GM20431 (cell line): ENCODE measurements around the gene HPCAL1.

Source experiments
- in situ Hi-C: fragments of 300-500 bp; cut with MseI, MboI; formaldehyde crosslinking; loops from one replicate; pipeline ENCODE4 v1.15.0; 2020; ENCODE audit warnings: low sequenced_read_pairs; ENCODE audit not compliant: unreplicated experiment

HPCAL1 gene

DNA sequence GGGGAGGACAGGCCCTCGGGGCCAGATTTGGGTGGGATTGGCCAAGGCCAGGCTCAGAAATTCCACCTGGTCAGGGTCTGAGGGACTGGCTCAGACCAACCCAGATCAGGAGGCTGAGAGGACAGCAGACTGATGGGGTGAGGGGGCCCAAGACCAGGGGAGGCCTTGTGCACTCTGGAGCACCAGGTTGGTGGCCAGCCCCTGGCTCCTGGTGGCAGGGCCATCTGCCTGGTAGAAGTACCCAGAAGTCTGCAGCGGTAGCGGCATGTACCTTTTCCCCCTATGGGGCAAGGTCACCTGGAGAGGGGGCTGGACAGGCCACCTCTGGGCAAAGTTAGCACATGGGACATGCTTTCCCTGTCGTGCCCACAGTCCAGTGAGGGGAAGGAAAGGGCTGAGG is 166.6 kb downstream of the HPCAL1 start:
- in situ Hi-C loops: no loop called here

- in situ Hi-C loops: no loop called here
Measured at GRCh38 chr2:10469955-10470608, 167.4 kb downstream of the HPCAL1 start.

DNA sequence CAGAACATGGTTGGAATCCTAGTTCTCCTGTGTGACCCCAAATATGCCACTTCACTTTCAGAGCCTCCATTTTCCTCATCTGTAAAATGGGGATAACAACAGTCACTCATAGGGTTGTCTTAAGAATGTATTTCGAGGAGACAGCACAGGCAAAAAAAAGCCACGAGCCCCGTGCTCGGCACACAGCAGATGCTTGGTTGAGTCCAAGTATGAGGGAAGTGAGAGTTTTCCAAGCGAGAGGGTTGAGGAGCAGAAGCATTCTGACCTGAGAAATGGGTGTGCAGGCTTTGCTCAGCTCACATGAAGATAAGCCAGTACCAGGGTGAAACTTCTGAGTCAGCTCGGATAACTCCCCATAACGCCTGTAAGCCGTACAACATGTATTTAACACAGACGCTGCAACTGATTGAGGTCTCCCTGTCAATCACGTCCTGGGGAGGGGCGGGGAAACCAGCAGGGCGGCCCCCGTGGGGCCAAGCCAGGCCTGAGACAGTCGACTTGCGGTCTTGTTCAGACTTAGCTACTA is 168.4 kb downstream of the HPCAL1 start:
- in situ Hi-C loops: no loop called here

DNA sequence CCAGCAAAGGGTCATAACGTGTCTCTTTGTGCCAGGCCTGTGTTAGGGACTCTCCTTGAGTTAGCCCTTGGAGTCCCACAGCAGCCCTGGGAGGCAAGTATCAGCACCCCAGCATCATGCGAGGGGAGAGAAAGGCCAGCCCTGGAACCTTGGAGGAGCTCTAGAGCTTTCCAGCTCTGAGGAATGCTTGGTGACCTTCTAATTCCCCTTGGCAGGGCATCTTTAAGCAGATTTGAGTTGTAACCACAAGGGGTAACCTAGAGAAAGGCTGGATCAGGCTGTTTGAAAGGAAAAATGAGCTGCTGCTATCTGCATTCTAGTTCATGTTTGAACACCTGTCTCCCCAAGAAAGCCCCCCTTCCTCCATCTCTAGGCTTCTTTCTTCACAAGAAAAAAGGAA is 169.3 kb downstream of the HPCAL1 start:
- in situ Hi-C loops: no loop called here

DNA sequence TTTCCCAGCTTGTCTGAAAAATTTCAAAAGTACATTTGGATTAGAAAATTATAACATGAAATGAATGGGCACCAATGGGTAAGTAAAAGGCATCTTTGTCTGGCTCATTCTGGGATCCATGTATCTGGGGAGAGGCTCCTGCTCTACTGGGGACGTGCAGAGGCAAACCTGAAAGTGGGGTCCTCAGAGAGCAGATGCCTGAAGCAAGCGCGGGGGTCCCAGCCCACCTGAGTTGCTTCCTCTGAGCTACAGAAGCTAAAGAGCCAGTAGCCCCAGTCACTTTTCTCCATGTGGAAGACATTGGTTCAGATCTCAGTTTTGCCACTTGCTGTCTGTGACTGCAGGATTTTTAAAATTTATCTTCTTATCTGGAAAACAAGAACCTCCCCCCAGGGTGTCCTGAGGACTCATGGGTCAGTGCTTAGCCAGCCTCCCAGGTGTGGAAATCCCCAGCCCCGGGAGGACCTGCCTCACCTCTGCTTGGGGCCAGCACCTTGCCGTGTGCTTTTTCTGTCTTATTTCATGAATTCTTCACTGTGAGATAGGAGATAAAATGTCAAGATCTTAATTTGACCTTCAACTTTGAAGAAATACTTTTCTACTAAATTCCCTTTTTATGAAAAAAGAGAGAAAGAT is 170.5 kb downstream of the HPCAL1 start:
- in situ Hi-C loops: no loop called here

DNA sequence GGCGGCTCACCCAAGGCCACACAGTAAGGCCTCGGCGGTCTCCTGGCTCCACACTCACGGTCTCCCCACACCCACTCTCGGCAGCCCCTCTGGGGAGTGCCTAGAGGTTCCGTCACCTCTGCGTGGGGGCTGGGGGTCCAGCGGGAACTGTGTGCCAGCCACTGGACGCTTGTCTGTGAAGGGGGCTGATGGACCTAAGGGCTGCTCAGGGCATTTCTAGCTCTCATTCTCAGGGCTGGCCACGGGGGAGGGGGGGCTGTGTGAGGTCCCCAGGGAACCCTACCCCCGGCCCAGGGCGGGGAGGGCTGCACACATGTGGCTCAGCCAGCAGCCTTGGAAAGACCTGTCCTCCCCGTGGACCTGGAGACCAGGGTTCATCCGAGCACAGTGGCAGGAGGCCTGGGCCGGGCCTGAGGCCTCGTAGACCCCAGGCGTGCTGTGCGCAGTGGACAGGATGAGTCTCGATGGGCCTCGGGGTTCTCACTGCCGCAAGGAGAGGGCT is 172.6 kb downstream of the HPCAL1 start:
- in situ Hi-C loops: no loop called here

- in situ Hi-C loops: no loop called here
Measured at GRCh38 chr2:10475811-10476660, 173.3 kb downstream of the HPCAL1 start.

GRCh38 chr2:10476723-10477442 is 174.2 kb downstream of the HPCAL1 start:
- in situ Hi-C loops: no loop called here
